ENCODE measurements around the gene MYO1G.

MYO1G gene

GRCh38 chr7:44937426-44937825 is 41.4 kb downstream of the MYO1G start:
- H3K4me3 ChIP-seq (replicated peaks; ENCODE audit: insufficient read depth, low read length) = no peak overlapping the region
- H3K27ac ChIP-seq (replicated peaks) = no peak overlapping the region
- DNase-seq (ENCODE audit: low read depth in 1 of 2, low spot score in 1 of 2) = no peak
- no peaks in the 10 kb centered on the region for H3K27me3 ChIP-seq (ENCODE audit: insufficient read depth, poor library complexity, severe bottlenecking)
- TF ChIP-seq REST (IDR thresholded peaks at IDR 0.05; ENCODE audit: insufficient replicate concordance, low read depth) (no peak), POLR2AphosphoS5 (IDR thresholded peaks at IDR 0.05; ENCODE audit: low read depth) (no peak), SPI1 (IDR thresholded peaks at IDR 0.05; ENCODE audit: borderline replicate concordance, low read depth) (no peak), GABPA (IDR thresholded peaks at IDR 0.05; ENCODE audit: low read depth) (no peak), CTCF (IDR thresholded peaks at IDR 0.05; ENCODE audit: insufficient read depth, low read length) (no peak)

- H3K27ac ChIP-seq (replicated peaks) = no peak overlapping the region
- no peak for TF ChIP-seq REST (IDR thresholded peaks at IDR 0.05; ENCODE audit: insufficient replicate concordance, low read depth)
- TF ChIP-seq CTCF (IDR thresholded peaks at IDR 0.05; ENCODE audit: insufficient read depth, low read length) = no peak
- TF ChIP-seq POLR2AphosphoS5 (IDR thresholded peaks at IDR 0.05; ENCODE audit: low read depth) = no peak
- no peak for TF ChIP-seq SPI1 (IDR thresholded peaks at IDR 0.05; ENCODE audit: borderline replicate concordance, low read depth)
- TF ChIP-seq GABPA (IDR thresholded peaks at IDR 0.05; ENCODE audit: low read depth) = no peak
- H3K4me3 ChIP-seq (replicated peaks; ENCODE audit: insufficient read depth, low read length) = no peak overlapping the region
- no peaks in the 10 kb centered on the region for H3K27me3 ChIP-seq (ENCODE audit: insufficient read depth, poor library complexity, severe bottlenecking)
- no peak for DNase-seq (ENCODE audit: low read depth in 1 of 2, low spot score in 1 of 2)
Measured at GRCh38 chr7:44936322-44936721, 42.5 kb downstream of the MYO1G start.

DNA sequence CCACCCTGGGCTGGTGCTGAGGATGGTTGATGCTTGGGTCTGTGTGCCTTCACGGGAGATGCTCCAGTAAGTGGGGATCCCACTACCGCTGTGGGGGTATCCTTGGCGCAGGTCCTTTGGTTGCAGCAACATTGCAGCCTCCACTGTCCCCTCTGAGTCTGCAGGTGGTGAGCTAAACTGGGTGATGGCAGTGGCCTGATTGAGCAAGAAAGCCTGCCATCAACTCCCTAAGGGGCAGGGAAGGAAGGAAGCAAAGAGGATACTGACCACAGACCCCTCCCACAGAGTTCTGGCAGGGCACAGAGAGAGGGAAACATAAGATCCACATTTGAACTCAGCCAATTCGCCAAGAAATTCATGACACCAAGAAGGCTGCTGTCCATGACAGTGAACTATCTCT is 43.2 kb downstream of the MYO1G start:
- DNase-seq (ENCODE audit: low read depth in 1 of 2, low spot score in 1 of 2) = peak; percentile 64 to 66
- no peak overlapping the region for H3K4me3 ChIP-seq (replicated peaks; ENCODE audit: insufficient read depth, low read length)
- H3K27me3 ChIP-seq (ENCODE audit: insufficient read depth, poor library complexity, severe bottlenecking) = no peaks in the 10 kb centered on the region
- TF ChIP-seq GABPA (IDR thresholded peaks at IDR 0.05; ENCODE audit: low read depth) (no peak), REST (IDR thresholded peaks at IDR 0.05; ENCODE audit: insufficient replicate concordance, low read depth) (no peak), CTCF (IDR thresholded peaks at IDR 0.05; ENCODE audit: insufficient read depth, low read length) (no peak), POLR2AphosphoS5 (IDR thresholded peaks at IDR 0.05; ENCODE audit: low read depth) (no peak), SPI1 (IDR thresholded peaks at IDR 0.05; ENCODE audit: borderline replicate concordance, low read depth) (no peak)
- H3K27ac ChIP-seq (replicated peaks) = no peak overlapping the region

All from HL-60 (cell line).